Measurements from ENCODE around the gene SLC31A2.

Gene SLC31A2

DNA sequence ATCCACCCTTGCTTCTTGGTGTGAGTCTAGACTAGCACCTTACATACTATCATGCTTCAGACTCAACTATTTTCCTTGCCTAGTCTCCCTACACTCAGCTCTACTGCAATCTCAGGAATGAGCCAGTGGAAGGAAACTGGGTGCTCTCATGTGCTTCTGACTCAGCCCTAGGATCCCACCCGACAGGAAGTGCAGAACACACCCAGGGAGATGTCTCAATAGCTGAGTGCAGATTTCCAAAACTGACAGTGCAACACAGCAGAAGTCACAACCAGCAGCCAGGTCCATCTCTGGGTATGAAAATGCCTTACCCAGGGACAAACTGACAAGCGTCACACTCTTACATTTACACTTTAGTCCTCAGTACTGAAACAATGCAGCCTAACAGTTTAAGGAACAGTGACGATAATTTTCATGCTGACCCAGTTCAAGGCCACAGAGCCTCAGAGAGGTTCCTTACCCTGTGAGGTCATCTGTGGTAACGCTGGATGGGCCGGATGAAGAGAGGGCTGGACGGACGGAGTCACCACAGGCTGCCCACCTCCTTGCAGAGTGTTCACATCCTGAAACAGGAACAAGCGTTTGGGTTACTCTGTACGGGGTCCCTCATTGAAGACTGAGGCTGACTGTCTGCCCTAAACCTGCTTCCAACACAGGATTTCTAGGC is 37.3 kb downstream of the SLC31A2 start:
- peak; percentile 92 to 96 (median 96) for DNase-seq

DNA sequence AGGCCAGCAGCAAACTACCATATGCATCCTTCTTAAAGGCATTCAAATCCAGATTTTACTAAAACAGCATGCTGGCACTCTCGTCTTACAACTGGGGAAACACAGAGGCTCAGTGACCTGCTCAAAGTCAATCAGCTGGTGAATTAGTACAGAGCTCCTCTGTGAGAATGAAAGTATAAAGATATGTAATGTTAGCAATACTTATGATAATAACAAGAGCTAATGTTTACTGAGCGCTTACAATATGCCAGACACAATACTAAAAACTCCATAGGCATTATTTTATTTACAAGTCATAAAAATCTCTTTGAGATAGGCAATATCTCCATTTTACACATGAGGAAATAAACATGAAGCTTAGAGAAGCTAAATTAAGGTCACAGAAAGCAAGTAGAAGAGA is 41.6 kb downstream of the SLC31A2 start:
- DNase-seq, result no peak

DNA sequence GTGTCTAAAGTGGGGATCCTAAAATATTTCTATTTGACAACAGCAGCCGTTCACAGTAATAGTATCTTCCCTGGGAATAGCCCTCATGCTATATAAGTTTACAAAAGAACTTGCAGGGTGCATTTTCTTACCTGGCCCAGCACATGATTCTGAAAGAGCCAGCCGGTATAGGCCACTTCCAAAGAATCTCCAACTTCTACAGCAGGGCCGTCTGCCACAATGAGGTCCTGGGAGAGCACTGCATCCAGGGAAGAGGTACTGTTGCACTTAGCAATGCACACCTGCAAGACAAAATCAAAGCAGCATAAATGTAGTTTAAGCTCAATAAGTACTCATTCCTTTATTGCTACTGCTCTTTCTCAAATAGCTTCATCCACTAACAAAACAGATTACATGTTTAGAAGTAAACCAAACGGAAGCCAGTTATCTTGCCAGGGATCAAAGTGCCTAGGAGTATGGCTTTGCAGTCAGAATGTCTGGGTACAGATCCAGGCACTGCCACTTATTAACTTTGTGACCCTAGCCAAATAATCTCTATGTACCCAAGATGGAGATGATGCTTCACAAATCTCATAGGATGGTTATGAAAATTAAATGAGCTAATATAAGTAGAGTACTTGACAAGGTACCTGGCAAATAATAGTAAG is 49.0 kb downstream of the SLC31A2 start:
- no peak for DNase-seq

DNA sequence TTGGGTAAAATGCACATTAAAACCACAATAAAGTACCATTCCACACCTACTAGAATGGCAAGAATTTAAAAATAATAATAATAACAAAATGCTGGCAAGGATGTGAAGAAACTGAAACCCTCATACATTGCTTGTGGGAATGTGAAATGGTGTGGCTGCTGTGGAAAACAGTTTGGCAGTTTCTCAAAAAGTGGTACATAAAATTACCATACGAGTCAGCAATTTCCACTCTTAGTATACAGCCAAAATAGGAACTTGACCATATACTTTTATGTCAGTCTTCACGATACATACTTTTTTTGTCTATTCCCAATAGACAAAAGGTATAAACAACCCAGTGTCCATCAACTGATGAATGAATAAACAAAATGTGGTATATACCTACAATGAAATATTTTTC is 54.6 kb downstream of the SLC31A2 start:
- DNase-seq, result peak in 1 of 3 donors; percentile 21

DNA sequence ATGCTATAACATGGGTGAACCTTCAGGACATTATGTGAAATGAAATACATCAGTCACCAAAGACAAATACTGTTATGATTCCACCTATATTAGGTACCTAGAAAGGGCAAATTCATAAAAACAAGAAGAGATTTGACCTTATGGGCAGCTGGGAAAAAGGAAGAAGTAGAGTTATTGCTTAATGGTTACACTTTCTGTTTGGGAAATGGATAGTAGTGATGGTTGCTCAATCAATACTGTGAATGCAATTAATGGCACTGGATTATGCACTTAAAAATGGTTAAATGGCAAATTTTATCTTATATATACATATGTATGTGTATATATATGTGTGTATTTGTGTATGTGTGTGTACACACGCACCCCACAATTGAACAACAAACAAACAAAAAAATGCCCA is 55.1 kb downstream of the SLC31A2 start:
- peak; percentile 37 to 79 (median 71) for DNase-seq

DNA sequence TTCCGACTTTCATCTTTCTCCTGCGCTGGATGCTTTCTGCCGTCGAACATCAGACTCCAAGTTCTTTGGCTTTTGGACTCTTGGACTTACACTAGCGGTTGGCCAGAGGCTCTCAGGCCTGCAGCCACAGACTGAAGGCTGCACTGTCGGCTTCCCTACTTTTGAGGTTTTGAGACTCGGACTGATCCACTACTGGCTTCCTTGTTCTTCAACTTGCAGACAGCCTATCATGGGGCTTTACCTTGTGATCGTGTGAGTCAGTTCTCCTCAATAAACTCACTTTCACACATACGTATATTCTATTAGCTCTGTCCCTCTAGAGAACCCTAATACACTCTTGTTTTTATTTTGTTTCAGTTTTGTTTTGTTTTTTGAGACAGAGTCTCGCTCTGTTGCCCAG is 60.0 kb downstream of the SLC31A2 start:
- DNase-seq, result peak; percentile 29 to 80 (median 56)
